HepG2 (cell line): ENCODE measurements around the gene CXCR5. TPM values are rescaled to one million over a fixed set of nuclear protein-coding genes. Genes with fewer than 3 reads are reported as not detected.

Experiments
- CHD2 ChIP-seq: IDR thresholded peaks from 2 replicates; pipeline ENCODE4 v1.6.1; 2011; ENCODE audit warnings: low read depth, low read length, improper control_type of control experiment
- CSRNP1 ChIP-seq: sonication (generic); formaldehyde crosslinking; IDR thresholded peaks from 2 replicates; pipeline ENCODE4 v1.8.1; 2023; ENCODE audit warnings: mild to moderate bottlenecking, missing genetic modification reagents
- HHEX ChIP-seq: IDR thresholded peaks from 2 replicates; pipeline ENCODE4 v1.6.1; 2016; ENCODE audit warnings: control low read depth
- KDM4B ChIP-seq: sonication (generic); formaldehyde crosslinking; IDR thresholded peaks from 2 replicates; pipeline ENCODE4 v1.4.0; 2020; ENCODE audit warnings: missing genetic modification reagents
- NR2F1 ChIP-seq, 2 experiments: fragments of 450-650 bp in 1 of 2; formaldehyde crosslinking in 1 of 2; IDR thresholded peaks; 2 replicates each; pipeline versions ENCODE4 v1.5.0 to v1.6.1; 2016 to 2020; ENCODE audit warnings: mild to moderate bottlenecking in 1 of 2, missing compliant biosample characterization in 1 of 2, missing genetic modification reagents in 1 of 2, moderate library complexity in 1 of 2
- NR2F6 ChIP-seq, 2 experiments: IDR thresholded peaks; 2 replicates each; pipeline ENCODE4 v1.6.1; 2016; ENCODE audit warnings: antibody characterized with exemption in 1 of 2, mild to moderate bottlenecking in 1 of 2
- ONECUT2 ChIP-seq: sonication (generic); formaldehyde crosslinking; IDR thresholded peaks from 2 replicates; pipeline ENCODE4 v1.4.0; 2020; ENCODE audit warnings: missing genetic modification reagents
- RBAK ChIP-seq: sonication (generic); formaldehyde crosslinking; IDR thresholded peaks from 2 replicates; pipeline ENCODE4 v1.5.1; 2020; ENCODE audit warnings: mild to moderate bottlenecking, missing genetic modification reagents
- SKI ChIP-seq: fragments of 450-650 bp; IDR thresholded peaks from one replicate; pipeline ENCODE4 v1.6.1; 2018; ENCODE audit warnings: mild to moderate bottlenecking; ENCODE audit not compliant: partially characterized antibody
- TARDBP ChIP-seq: sonication (generic); formaldehyde crosslinking; IDR thresholded peaks from 2 replicates; pipeline ENCODE4 v1.8.0; 2022; ENCODE audit warnings: mild to moderate bottlenecking, missing genetic modification reagents
- ZMYM4 ChIP-seq: sonication (generic); formaldehyde crosslinking; IDR thresholded peaks from 2 replicates; pipeline ENCODE4 v1.8.1; 2023; ENCODE audit warnings: mild to moderate bottlenecking, missing genetic modification reagents
- ZNF34 ChIP-seq: sonication (generic); formaldehyde crosslinking; IDR thresholded peaks from 2 replicates; pipeline ENCODE4 v1.4.0; 2020; ENCODE audit warnings: mild to moderate bottlenecking, missing genetic modification reagents, borderline replicate concordance
- ZNF512 ChIP-seq: sonication (generic); formaldehyde crosslinking; IDR thresholded peaks from 2 replicates; pipeline ENCODE4 v1.4.0; 2020; ENCODE audit warnings: mild to moderate bottlenecking, missing genetic modification reagents
- ZNF572 ChIP-seq: sonication (generic); formaldehyde crosslinking; IDR thresholded peaks from 2 replicates; pipeline ENCODE4 v1.5.1; 2020; ENCODE audit warnings: mild to moderate bottlenecking, missing genetic modification reagents
- polyA plus RNA-seq, 8 experiments: library from polyadenylated mRNA; depleted of rRNA in 3 of 8; stranded (reverse) in 7 of 8; unstranded in 1 of 8; fragments of >200 nt; fragmentation: Illumina TruSeq in 4 of 8; extraction: Trizol in 4 of 8; gene quantifications; 2 replicates each; pipeline versions ENCODE4 v1.2.1 to v1.2.3, GENCODE V29; 2011 to 2016; ENCODE audit warnings: low read depth in 4 of 8, missing spikeins in 1 of 8, mixed read lengths in 1 of 8; ENCODE audit not compliant: insufficient read depth in 1 of 8
- total RNA-seq, 5 experiments: library from RNA; depleted of rRNA; stranded (reverse); fragments of >200 nt; fragmentation: Illumina TruSeq; extraction: Trizol; gene quantifications; 2 replicates each; pipeline ENCODE4 v1.2.3, GENCODE V29; 2016; ENCODE audit warnings: low read depth in 1 of 5
- TF ChIP-seq, protein P1 (sequence below): sonication (generic); formaldehyde crosslinking; IDR thresholded peaks from 2 replicates; pipeline ENCODE4 v1.4.0; 2020; ENCODE audit warnings: mild to moderate bottlenecking, missing genetic modification reagents
- TF ChIP-seq, protein P2 (sequence below): IDR thresholded peaks from 2 replicates; pipeline ENCODE4 v1.4.0; 2020; ENCODE audit warnings: mild to moderate bottlenecking, missing genetic modification reagents
- TF ChIP-seq, protein P3 (sequence below): sonication (generic); formaldehyde crosslinking; IDR thresholded peaks from 2 replicates; pipeline ENCODE4 v1.5.1; 2020; ENCODE audit warnings: missing genetic modification reagents, mild to moderate bottlenecking, borderline replicate concordance

CXCR5 gene
- total and polyA plus RNA-seq, 2 of the 13 experiments (the other 11 are each of a cell fraction or from before 2014, with no cell fraction given) = not detected

- TF ChIP-seq, protein P1, sequence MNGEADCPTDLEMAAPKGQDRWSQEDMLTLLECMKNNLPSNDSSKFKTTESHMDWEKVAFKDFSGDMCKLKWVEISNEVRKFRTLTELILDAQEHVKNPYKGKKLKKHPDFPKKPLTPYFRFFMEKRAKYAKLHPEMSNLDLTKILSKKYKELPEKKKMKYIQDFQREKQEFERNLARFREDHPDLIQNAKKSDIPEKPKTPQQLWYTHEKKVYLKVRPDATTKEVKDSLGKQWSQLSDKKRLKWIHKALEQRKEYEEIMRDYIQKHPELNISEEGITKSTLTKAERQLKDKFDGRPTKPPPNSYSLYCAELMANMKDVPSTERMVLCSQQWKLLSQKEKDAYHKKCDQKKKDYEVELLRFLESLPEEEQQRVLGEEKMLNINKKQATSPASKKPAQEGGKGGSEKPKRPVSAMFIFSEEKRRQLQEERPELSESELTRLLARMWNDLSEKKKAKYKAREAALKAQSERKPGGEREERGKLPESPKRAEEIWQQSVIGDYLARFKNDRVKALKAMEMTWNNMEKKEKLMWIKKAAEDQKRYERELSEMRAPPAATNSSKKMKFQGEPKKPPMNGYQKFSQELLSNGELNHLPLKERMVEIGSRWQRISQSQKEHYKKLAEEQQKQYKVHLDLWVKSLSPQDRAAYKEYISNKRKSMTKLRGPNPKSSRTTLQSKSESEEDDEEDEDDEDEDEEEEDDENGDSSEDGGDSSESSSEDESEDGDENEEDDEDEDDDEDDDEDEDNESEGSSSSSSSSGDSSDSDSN (CRISPR knock-in tag) = 0 out of 2 replicates have a peak, but pooled peaks have one; percentile 34
- TF ChIP-seq ONECUT2 (CRISPR knock-in tag) = no peak
- TF ChIP-seq HHEX (CRISPR knock-in tag) = no peak
- peak; percentile 34; the same call in 1 of the 2 replicates for TF ChIP-seq ZMYM4
- no peak for TF ChIP-seq CHD2
- TF ChIP-seq NR2F6 (IDR thresholded peaks at IDR 0.05) = 0 out of 2 replicates have a peak, but pooled peaks have one; percentile 9
- peak; percentile 50; the same call in 1 of the 2 replicates for TF ChIP-seq NR2F6 (CRISPR knock-in tag; IDR thresholded peaks at IDR 0.05)
- TF ChIP-seq NR2F1 (CRISPR knock-in tag; IDR thresholded peaks at IDR 0.05) = no peak
- no peak for TF ChIP-seq CSRNP1
- TF ChIP-seq, protein P2, sequence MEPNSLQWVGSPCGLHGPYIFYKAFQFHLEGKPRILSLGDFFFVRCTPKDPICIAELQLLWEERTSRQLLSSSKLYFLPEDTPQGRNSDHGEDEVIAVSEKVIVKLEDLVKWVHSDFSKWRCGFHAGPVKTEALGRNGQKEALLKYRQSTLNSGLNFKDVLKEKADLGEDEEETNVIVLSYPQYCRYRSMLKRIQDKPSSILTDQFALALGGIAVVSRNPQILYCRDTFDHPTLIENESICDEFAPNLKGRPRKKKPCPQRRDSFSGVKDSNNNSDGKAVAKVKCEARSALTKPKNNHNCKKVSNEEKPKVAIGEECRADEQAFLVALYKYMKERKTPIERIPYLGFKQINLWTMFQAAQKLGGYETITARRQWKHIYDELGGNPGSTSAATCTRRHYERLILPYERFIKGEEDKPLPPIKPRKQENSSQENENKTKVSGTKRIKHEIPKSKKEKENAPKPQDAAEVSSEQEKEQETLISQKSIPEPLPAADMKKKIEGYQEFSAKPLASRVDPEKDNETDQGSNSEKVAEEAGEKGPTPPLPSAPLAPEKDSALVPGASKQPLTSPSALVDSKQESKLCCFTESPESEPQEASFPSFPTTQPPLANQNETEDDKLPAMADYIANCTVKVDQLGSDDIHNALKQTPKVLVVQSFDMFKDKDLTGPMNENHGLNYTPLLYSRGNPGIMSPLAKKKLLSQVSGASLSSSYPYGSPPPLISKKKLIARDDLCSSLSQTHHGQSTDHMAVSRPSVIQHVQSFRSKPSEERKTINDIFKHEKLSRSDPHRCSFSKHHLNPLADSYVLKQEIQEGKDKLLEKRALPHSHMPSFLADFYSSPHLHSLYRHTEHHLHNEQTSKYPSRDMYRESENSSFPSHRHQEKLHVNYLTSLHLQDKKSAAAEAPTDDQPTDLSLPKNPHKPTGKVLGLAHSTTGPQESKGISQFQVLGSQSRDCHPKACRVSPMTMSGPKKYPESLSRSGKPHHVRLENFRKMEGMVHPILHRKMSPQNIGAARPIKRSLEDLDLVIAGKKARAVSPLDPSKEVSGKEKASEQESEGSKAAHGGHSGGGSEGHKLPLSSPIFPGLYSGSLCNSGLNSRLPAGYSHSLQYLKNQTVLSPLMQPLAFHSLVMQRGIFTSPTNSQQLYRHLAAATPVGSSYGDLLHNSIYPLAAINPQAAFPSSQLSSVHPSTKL (CRISPR knock-in tag) = peak; percentile 43
- no peak for TF ChIP-seq RBAK
- no peak for TF ChIP-seq ZNF572 (CRISPR knock-in tag)
- TF ChIP-seq TARDBP (CRISPR knock-in tag) = no peak
- no peak for TF ChIP-seq SKI
- peak; percentile 60; the same call in 1 of the 2 replicates for TF ChIP-seq KDM4B (CRISPR knock-in tag)
- TF ChIP-seq, protein P3, sequence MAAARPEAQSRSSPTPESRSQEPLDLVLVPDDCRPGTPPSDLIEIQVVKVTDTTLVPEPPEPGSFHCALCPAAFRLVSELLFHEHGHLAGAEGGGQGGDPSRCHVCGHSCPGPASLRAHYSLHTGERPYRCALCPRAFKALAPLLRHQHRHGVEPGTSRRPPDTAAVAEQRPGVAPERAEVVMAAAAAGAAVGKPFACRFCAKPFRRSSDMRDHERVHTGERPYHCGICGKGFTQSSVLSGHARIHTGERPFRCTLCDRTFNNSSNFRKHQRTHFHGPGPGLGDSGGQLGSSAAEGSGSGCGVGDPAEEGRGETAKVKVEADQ (CRISPR knock-in tag) = no peak
- TF ChIP-seq ZNF34 = no peak
- TF ChIP-seq ZNF512 (CRISPR knock-in tag) = no peak
Measured at GRCh38 chr11:118907051-118908042, 23.7 kb downstream of the CXCR5 start (continued).
